GM21737 (cell line): ENCODE results near the gene EHD2.

Experiments used
- ATAC-seq: cut with Tn5 transposase; IDR thresholded peaks from one replicate; pipeline ENCODE4 v1.9.1; 2021; ENCODE audit warnings: mild to moderate bottlenecking, moderate library complexity; ENCODE audit not compliant: unreplicated experiment

EHD2 gene

GRCh38 chr19:47687906-47688305 is 25.3 kb upstream of the EHD2 start:
- ATAC-seq = no peak

- ATAC-seq = no peak
These were observed 22.1 kb upstream of the EHD2 start for GRCh38 chr19:47691090-47691489.

- no peak for ATAC-seq
These were observed 21.4 kb upstream of the EHD2 start for GRCh38 chr19:47691782-47692181.

- ATAC-seq = no peak
These were observed 19.7 kb upstream of the EHD2 start for GRCh38 chr19:47693489-47693888.

GRCh38 chr19:47693903-47694302 is 19.3 kb upstream of the EHD2 start:
- ATAC-seq = no peak

- no peak for ATAC-seq
These were observed 18.6 kb upstream of the EHD2 start for GRCh38 chr19:47694466-47695273.

GRCh38 chr19:47695533-47696262 is 17.5 kb upstream of the EHD2 start:
- ATAC-seq = no peak

GRCh38 chr19:47696635-47697034 is 16.6 kb upstream of the EHD2 start:
- ATAC-seq = no peak

DNA sequence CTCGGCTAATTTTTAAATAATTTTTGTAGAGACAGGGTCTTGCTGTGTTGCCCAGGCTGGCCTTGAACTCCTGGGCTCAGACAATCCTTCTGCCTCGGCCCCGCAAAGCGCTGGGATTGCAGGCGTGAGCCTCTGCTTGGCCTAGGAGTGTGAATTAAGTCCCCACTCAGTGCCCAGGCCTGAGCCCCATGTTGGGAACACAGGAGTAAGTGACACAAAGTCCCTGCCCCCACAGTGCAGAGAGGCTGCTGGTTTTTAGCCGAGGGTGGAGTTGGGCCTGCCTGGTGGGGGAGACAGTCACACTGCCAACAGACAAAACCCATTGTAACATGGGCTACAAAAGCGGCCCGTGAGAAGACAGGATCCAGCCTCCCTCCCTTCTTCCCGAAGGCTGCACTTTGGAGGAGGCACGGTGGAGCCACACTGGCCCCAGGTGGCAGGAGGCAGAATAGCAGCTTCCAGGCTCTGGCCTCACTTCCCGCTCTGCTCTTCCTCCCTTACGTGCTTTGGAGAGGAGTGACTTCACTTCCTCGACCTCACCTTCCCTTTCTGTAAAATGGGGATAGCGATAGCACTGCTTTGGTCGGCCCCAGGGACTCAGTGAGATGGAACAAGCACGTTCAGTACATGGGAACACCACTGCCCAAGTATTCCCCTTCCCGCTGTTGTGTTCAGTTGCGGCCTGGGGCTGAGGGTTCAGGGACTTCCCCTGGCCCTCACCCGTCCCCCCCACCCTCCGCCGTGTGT is 15.2 kb upstream of the EHD2 start:
- no peak for ATAC-seq

GRCh38 chr19:47698631-47699359 is 14.4 kb upstream of the EHD2 start:
- no peak for ATAC-seq

DNA sequence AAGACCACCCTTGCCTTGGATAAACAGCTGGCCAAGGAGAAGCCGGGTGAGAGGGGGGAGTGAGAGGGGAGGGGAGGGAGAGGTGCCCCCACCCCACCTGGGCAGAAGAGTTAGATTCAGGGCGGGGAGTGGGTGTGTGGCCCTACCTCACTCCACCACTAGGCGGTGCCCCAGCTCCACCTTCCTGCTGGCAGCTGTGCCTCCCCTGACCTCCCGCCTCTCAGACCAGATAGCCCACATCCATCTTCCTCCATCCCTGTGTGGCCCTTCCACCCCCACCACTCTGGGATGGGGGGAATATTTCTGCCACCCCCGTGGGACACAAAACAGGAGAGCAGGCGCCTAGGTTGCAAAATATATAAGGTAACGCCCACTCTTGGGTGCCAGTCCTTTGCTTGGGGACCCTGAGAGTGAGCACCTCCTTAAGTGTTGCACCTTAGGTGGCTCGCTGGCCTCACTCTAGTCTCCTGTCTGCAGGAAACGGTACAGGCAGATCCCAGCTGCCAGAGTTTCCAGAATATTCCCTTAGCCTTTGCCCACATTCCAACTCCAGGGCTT is 13.8 kb upstream of the EHD2 start:
- no peak for ATAC-seq

DNA sequence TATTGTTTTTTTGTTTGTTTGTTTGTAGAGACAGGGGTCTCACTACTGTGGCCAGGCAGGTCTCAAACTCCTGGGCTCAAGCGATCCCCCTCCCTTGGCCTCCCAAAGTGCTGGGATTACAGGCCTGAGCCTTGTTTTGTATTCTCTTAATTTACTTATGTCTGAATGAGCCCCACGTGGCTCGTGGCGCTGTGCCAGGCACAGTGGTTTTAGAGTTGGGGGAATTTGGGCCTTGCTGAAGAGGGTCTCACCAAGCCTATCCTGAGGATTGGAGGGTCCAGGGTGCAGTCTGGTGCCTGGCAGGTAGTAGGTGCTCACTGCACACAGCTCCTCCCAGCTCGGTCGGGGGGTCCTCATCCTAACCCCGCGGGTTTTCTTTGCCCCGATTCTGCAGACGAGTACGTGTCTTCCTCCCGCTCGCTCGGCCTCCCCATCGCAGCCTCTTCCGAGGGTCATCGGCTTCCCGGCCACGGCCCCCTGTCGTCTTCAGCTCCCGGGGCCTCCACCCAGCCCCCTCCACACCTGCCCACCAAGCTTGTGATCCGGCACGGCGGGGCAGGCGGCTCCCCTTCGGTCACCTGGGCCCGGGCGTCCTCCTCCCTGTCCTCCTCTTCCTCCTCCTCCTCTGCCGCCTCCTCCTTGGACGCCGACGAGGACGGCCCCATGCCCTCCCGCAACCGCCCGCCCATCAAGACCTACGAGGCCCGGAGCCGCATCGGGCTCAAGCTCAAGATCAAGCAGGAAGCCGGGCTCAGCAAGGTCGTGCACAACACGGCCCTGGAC is 12.1 kb upstream of the EHD2 start:
- ATAC-seq = no peak

- no peak for ATAC-seq
These were observed 11.3 kb upstream of the EHD2 start for GRCh38 chr19:47701717-47702552.

DNA sequence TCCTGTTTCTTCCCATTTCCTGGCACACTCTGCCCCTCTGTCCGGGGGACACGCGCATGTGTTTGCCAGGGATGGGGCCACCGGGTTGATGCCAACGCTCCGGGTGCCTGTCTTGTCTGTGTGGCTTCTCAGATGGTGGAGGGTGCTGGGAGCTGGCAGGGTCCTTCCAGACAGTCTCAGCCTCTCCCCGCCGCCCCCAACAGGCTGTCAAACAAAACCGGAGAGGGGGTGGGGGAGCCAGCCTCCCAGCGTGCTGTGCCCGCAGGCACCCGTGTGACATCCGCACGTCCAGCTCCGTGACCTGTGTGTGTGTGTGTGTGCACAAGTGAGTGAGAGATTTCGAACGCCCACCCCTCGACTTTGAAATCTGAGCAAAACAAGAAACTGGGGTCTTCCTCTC is 10.6 kb upstream of the EHD2 start:
- ATAC-seq = no peak

- ATAC-seq = no peak
These were observed 9.9 kb upstream of the EHD2 start for GRCh38 chr19:47703301-47703700.

DNA sequence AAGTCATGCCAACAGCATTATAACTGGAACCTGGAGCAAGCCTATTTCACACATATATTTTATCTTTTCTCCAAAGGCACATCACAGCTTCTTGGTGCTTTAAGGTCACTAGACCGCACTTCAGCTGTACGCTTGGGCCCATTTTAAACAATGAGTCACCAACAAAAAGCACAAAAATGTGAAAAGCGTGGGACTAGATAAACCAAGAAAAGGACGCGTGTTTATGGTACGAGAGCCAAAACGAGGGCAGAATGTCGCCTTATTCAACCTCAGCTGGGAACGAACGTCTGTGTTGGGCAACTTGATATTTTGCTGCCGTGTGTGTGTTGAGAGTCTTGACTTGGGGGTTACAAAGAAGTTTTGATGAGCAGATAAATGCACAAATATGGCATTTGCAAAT is 9.2 kb upstream of the EHD2 start:
- no peak for ATAC-seq

DNA sequence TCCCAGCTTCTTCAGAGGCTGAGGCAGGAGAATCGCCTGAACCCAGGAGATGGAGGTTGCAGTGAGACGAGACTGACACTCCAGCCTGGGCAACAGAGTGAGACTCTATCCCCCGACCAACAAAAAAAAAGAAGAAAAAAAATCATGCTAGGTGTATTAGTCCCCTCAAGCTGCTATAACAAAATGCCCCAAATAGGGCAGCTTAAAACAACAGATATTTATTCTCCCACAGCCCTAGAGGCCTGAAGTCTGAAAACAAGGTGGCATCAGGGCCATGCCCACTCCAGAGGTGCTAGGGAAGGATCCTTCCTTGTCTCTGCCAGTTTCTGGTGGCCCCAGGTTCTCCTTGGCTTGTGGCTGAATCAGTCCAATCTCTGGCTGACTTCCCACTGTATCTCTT is 8.6 kb upstream of the EHD2 start:
- ATAC-seq = no peak

- ATAC-seq = no peak
These were observed 5.9 kb upstream of the EHD2 start for GRCh38 chr19:47707135-47707925.
